HG03432 (cell line): ENCODE results near the gene SETD5.
A peak's percentile ranks its signal among the peaks of the same experiment; 100 is the strongest.

Source experiments
- ATAC-seq: cut with Tn5 transposase; IDR thresholded peaks from one replicate; pipeline ENCODE4 v1.9.1; 2021; ENCODE audit warnings: mild to moderate bottlenecking, moderate library complexity; ENCODE audit not compliant: unreplicated experiment

The SETD5 gene

GRCh38 chr3:9386501-9387321 is 10.7 kb upstream of the SETD5 start:
- ATAC-seq: no peak

GRCh38 chr3:9387322-9387655 is 10.1 kb upstream of the SETD5 start:
- no peak for ATAC-seq

GRCh38 chr3:9388142-9388541 is 9.3 kb upstream of the SETD5 start:
- no peak for ATAC-seq

- ATAC-seq: no peak
Measured at GRCh38 chr3:9388562-9389272, 8.7 kb upstream of the SETD5 start.

- ATAC-seq: no peak
Measured at GRCh38 chr3:9390265-9390888, 7.0 kb upstream of the SETD5 start.

GRCh38 chr3:9392041-9392440 is 5.4 kb upstream of the SETD5 start:
- ATAC-seq: no peak

GRCh38 chr3:9395570-9396300 is 1.7 kb upstream of the SETD5 start:
- ATAC-seq: no peak

GRCh38 chr3:9396301-9396631 is 1.1 kb upstream of the SETD5 start:
- peak; percentile 37 for ATAC-seq

GRCh38 chr3:9396632-9397331 is 633 bp upstream of the SETD5 start:
- ATAC-seq: peak; percentile 78

GRCh38 chr3:9397906-9398699 is 688 bp downstream of the SETD5 start:
- no peak for ATAC-seq

GRCh38 chr3:9398700-9399336 is 1.4 kb downstream of the SETD5 start:
- ATAC-seq: no peak

- no peak for ATAC-seq
Measured at GRCh38 chr3:9399337-9399703, 1.9 kb downstream of the SETD5 start.

- ATAC-seq: no peak
Measured at GRCh38 chr3:9399746-9400145, 2.3 kb downstream of the SETD5 start.

GRCh38 chr3:9400616-9401015 is 3.2 kb downstream of the SETD5 start:
- no peak for ATAC-seq

- no peak for ATAC-seq
Measured at GRCh38 chr3:9401986-9402385, 4.6 kb downstream of the SETD5 start.

- ATAC-seq: no peak
Measured at GRCh38 chr3:9402410-9403228, 5.2 kb downstream of the SETD5 start.

GRCh38 chr3:9403463-9403862 is 6.0 kb downstream of the SETD5 start:
- no peak for ATAC-seq

GRCh38 chr3:9404680-9405079 is 7.3 kb downstream of the SETD5 start:
- ATAC-seq: no peak

- no peak for ATAC-seq
Measured at GRCh38 chr3:9405756-9406155, 8.3 kb downstream of the SETD5 start.
